22Rv1 (cell line): ENCODE data around the gene SRP68.

Experiments used
- H3K27ac ChIP-seq: fragments of 450-650 bp; 2 replicates; pipeline ENCODE4 v1.5.1; 2017
- CTCF ChIP-seq: fragments of 450-650 bp; IDR thresholded peaks from 2 replicates; pipeline ENCODE4 v1.5.1; 2017; ENCODE audit warnings: mild to moderate bottlenecking
- ZFX ChIP-seq: fragments of 450-650 bp; IDR thresholded peaks from 2 replicates; pipeline ENCODE4 v1.6.1; 2017; ENCODE audit warnings: antibody characterized with exemption, borderline replicate concordance

SRP68 gene

DNA sequence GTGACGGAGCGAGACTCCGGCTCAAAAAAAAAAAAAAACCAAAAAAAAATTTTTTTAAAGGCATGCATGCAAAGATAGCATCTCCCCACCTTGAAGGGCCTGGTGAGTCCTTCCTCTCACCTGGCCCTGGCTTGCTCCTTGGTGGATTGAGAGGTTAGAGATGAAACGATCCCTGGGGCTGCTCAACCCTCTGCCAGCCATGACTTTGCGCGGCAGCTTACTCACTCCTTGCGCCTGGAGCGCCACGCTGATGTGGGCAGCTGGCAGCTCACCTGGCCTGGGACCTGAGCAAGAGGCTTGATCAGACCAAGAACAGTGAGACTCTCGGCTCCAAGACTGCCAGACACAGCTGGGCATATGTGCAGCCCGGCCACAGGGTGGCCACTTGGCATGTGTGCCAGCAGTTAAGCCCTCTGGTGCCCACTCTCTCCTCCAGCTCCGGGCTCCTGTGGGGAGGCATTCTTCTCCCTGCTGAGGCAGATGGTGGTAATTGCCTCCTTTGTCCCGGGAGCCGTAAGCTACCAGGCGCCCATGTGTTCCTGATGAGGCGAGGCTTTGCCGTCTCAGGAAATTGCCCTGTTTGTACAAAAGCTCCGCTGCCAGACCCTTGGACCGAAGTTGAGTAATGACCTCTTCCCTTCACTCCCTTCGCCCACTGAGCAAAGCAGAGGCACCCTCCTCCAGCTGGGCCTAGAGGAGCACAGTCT, 40.1 kb downstream of the SRP68 start:
- H3K27ac ChIP-seq = no peak overlapping the region
- TF ChIP-seq ZFX (no peak), CTCF (no peak)

DNA sequence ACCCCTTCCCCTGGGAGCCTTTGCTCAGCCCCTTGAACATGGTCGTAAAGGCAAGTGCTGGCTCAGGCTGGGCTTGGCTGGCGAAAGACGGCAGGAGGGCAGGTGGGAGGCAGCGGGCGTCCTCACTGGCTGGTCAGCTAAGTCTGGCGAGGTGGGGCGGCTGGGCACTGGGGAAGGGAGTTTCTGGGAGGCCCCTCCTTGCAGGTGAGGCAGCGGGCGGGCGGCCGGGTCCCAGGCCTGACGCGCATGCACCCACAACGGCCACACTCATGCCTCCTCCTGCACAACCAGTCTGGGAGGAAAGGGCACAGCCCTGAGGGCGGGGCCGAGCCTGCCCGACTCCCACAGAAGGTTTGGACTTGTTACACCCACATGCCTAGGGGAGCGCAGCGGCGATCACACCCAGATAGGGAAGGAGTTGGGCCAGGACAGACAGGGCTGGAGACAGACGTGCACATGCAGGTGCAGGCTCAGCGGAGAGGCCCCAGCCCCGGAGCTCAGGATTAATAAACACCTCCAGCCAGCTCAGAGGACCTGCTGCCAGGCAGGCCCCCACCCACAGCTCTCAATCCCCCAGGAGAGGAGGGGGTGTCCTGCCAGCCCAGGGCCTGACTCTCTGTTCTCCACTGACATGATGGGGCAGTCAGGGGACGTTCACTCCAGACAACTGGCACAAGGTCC, 45.0 kb downstream of the SRP68 start, which contains the start of gene EVPL:
Gene EVPL, minus strand, starts transcription at position 148 of the 681 bp plus-strand sequence. Its CDS starts 108 bp downstream, at position 40.
- H3K27ac ChIP-seq = peak within 1 kb of the TSS; percentile 58
- TF ChIP-seq ZFX (no peak), CTCF (no peak)

GRCh38 chr17:76026714-76027158, 45.6 kb downstream of the SRP68 start:
- TF ChIP-seq CTCF (no peak), ZFX (no peak)
- peak overlapping the region; percentile 58 for H3K27ac ChIP-seq

GRCh38 chr17:76025294-76025693, 47.0 kb downstream of the SRP68 start:
- no peak overlapping the region for H3K27ac ChIP-seq
- TF ChIP-seq ZFX = no peak
- TF ChIP-seq CTCF = no peak

GRCh38 chr17:76024353-76024752, 48.0 kb downstream of the SRP68 start:
- TF ChIP-seq CTCF (no peak), ZFX (no peak)
- no peak overlapping the region for H3K27ac ChIP-seq

- H3K27ac ChIP-seq = no peak overlapping the region
- TF ChIP-seq CTCF (no peak), ZFX (no peak)
These were observed 48.4 kb downstream of the SRP68 start for GRCh38 chr17:76023900-76024237.
